Measurements from ENCODE around the gene MYBPC1.
A peak's percentile ranks its signal among the peaks of the same experiment; 100 is the strongest.

Gene MYBPC1

GRCh38 chr12:101707131-101707782 is 112.5 kb downstream of the MYBPC1 start:
- no peak for TF ChIP-seq CTCF (conservative IDR thresholded peaks at IDR 0.05; ENCODE audit: low read depth, low read length)

GRCh38 chr12:101710288-101710687 is 115.5 kb downstream of the MYBPC1 start:
- no peak for TF ChIP-seq CTCF (conservative IDR thresholded peaks at IDR 0.05; ENCODE audit: low read depth, low read length)
- H3K4me3 ChIP-seq (ENCODE audit: low read depth, low read length) = no peak overlapping the region
- no peak for DNase-seq (ENCODE audit: low read depth)

More at GRCh38 chr12:101707131-101707782, 112.5 kb downstream of the MYBPC1 start:
- no peak overlapping the region for H3K4me3 ChIP-seq (ENCODE audit: low read depth, low read length)
- peak; percentile 30 for DNase-seq (ENCODE audit: low read depth)

GRCh38 chr12:101713059-101713682 is 118.4 kb downstream of the MYBPC1 start:
- no peak for TF ChIP-seq CTCF (conservative IDR thresholded peaks at IDR 0.05; ENCODE audit: low read depth, low read length)
- no peak overlapping the region for H3K4me3 ChIP-seq (ENCODE audit: low read depth, low read length)
- DNase-seq (ENCODE audit: low read depth) = peak; percentile 41

GRCh38 chr12:101713930-101714329 is 119.2 kb downstream of the MYBPC1 start:
- no peak overlapping the region for H3K4me3 ChIP-seq (ENCODE audit: low read depth, low read length)
- no peak for DNase-seq (ENCODE audit: low read depth)
- no peak for TF ChIP-seq CTCF (conservative IDR thresholded peaks at IDR 0.05; ENCODE audit: low read depth, low read length)

GRCh38 chr12:101714877-101715444 is 120.2 kb downstream of the MYBPC1 start:
- DNase-seq (ENCODE audit: low read depth) = no peak
- no peak for TF ChIP-seq CTCF (conservative IDR thresholded peaks at IDR 0.05; ENCODE audit: low read depth, low read length)
- no peak overlapping the region for H3K4me3 ChIP-seq (ENCODE audit: low read depth, low read length)

- peak; percentile 8 for DNase-seq (ENCODE audit: low read depth)
- no peak for TF ChIP-seq CTCF (conservative IDR thresholded peaks at IDR 0.05; ENCODE audit: low read depth, low read length)
- no peak overlapping the region for H3K4me3 ChIP-seq (ENCODE audit: low read depth, low read length)
These were observed 124.8 kb downstream of the MYBPC1 start for GRCh38 chr12:101719566-101719965.
